Loucy (cell line): ENCODE data around the gene BAIAP3.

Experiments
- EZH2phosphoT487 ChIP-seq: fragments of 200-600 bp; IDR thresholded peaks from 2 replicates; pipeline ENCODE4 v1.6.1; 2018; ENCODE audit warnings: antibody characterized with exemption, mild to moderate bottlenecking, moderate library complexity, borderline replicate concordance
- TF ChIP-seq, protein P1 (sequence below): fragments of 200-600 bp; sonication (generic); conservative IDR thresholded peaks from 2 replicates; pipeline ENCODE4 v1.5.1; 2014; ENCODE audit warnings: mild to moderate bottlenecking, antibody characterized with exemption, low read length

DNA sequence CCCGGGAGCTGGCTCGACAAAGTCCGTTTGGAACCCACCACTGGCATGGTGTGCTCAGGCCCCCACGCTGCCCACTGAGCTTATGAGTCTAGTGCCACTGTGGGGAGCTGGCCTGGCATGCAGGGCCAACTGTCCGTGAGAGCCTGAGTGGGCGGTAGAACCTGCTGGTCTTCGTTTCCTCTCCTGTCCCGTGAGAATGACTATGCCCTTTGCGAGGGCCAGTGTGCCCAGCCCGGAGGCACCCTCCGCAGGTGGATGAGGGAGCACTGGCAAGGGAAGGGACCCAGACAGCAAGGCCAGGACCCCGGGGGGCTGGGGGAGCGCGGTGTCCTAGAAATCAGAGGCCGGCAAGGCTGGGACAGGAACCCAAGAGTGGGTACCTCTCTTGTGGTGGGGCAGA lies 3.2 kb downstream of the BAIAP3 start:
- TF ChIP-seq, protein P1, sequence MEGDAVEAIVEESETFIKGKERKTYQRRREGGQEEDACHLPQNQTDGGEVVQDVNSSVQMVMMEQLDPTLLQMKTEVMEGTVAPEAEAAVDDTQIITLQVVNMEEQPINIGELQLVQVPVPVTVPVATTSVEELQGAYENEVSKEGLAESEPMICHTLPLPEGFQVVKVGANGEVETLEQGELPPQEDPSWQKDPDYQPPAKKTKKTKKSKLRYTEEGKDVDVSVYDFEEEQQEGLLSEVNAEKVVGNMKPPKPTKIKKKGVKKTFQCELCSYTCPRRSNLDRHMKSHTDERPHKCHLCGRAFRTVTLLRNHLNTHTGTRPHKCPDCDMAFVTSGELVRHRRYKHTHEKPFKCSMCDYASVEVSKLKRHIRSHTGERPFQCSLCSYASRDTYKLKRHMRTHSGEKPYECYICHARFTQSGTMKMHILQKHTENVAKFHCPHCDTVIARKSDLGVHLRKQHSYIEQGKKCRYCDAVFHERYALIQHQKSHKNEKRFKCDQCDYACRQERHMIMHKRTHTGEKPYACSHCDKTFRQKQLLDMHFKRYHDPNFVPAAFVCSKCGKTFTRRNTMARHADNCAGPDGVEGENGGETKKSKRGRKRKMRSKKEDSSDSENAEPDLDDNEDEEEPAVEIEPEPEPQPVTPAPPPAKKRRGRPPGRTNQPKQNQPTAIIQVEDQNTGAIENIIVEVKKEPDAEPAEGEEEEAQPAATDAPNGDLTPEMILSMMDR: no peak
- TF ChIP-seq EZH2phosphoT487: no peak
